WTC11 (cell line): ENCODE data around the gene SLC4A9.

ENCODE experiments used
- FOXP4 ChIP-seq: sonication (generic); formaldehyde crosslinking; IDR thresholded peaks from 2 replicates; pipeline ENCODE4 v1.8.0; 2022; ENCODE audit warnings: mild to moderate bottlenecking, missing genetic modification reagents
- ZNF317 ChIP-seq: sonication (generic); formaldehyde crosslinking; IDR thresholded peaks from 2 replicates; pipeline ENCODE4 v1.8.1; 2023; ENCODE audit warnings: low read depth, mild to moderate bottlenecking, moderate library complexity, missing genetic modification reagents, borderline replicate concordance
- TF ChIP-seq, protein P1 (sequence below): fragments of 200-600 bp; IDR thresholded peaks from 2 replicates; pipeline ENCODE4 v1.8.0; 2022; ENCODE audit warnings: antibody characterized with exemption

GRCh38 chr5:140338336-140338735 is 21.7 kb upstream of the SLC4A9 start:
- TF ChIP-seq ZNF317 (CRISPR knock-in tag) (no peak), FOXP4 (CRISPR knock-in tag) (no peak)
- TF ChIP-seq, protein P1, sequence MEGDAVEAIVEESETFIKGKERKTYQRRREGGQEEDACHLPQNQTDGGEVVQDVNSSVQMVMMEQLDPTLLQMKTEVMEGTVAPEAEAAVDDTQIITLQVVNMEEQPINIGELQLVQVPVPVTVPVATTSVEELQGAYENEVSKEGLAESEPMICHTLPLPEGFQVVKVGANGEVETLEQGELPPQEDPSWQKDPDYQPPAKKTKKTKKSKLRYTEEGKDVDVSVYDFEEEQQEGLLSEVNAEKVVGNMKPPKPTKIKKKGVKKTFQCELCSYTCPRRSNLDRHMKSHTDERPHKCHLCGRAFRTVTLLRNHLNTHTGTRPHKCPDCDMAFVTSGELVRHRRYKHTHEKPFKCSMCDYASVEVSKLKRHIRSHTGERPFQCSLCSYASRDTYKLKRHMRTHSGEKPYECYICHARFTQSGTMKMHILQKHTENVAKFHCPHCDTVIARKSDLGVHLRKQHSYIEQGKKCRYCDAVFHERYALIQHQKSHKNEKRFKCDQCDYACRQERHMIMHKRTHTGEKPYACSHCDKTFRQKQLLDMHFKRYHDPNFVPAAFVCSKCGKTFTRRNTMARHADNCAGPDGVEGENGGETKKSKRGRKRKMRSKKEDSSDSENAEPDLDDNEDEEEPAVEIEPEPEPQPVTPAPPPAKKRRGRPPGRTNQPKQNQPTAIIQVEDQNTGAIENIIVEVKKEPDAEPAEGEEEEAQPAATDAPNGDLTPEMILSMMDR: no peak
